A673 (cell line): ENCODE measurements around the gene TMEM38A. TPM values are rescaled to one million over a fixed set of nuclear protein-coding genes. Genes with fewer than 3 reads are reported as not detected.
"Not testable (repeated sequence)": the region's sequence is repeated elsewhere in the genome, so short reads cannot be mapped to it uniquely, and the experiment has no call there.

Source experiments
- BruUV-seq: library from RNA; stranded (reverse); fragments of 400-500 nt; replicated peaks from 2 replicates; lab custom pipeline; 2021; lab: Mats Ljungman, UMichigan
- CTCF ChIA-PET: fragments of 300-600 bp; sonication (Branson Sonifier 250); formaldehyde crosslinking; loops from one replicate; lab custom pipeline; 2022; ENCODE audit warnings: antibody characterized with exemption; lab: Charles Lee
- POLR2A ChIA-PET: fragments of 300-600 bp; sonication (Branson Sonifier 250); formaldehyde crosslinking; loops from one replicate; lab custom pipeline; 2022; ENCODE audit warnings: antibody characterized with exemption; ENCODE audit not compliant: low non-redundant PET; lab: Charles Lee
- DNase-seq: peaks from one replicate; pipeline ENCODE4 v3.0.0-alpha.2; 2015; ENCODE audit warnings: low spot score
- H3K27ac ChIP-seq: fragments of 200-600 bp; sonication (generic); 2 replicates; pipeline ENCODE4 v1.5.1; 2016; ENCODE audit warnings: mixed run types, low read depth, mild to moderate bottlenecking, mixed read lengths, antibody characterized with exemption, low read length; ENCODE audit not compliant: poor library complexity, severe bottlenecking
- H3K27me3 ChIP-seq: fragments of 200-600 bp; sonication (generic); replicated peaks from 2 replicates; pipeline ENCODE4 v1.6.1; 2017; ENCODE audit warnings: mixed run types, low read depth, mild to moderate bottlenecking, mixed read lengths, antibody characterized with exemption, low read length; ENCODE audit not compliant: insufficient read depth, poor library complexity
- H3K36me3 ChIP-seq: fragments of 200-600 bp; sonication (generic); 2 replicates; pipeline ENCODE4 v1.6.1; 2016; ENCODE audit warnings: mixed run types, mild to moderate bottlenecking, mixed read lengths, antibody characterized with exemption, low read length; ENCODE audit not compliant: insufficient read depth, poor library complexity, severe bottlenecking
- H3K4me1 ChIP-seq: fragments of 200-600 bp; sonication (generic); 2 replicates; pipeline ENCODE4 v1.6.1; 2017; ENCODE audit warnings: mixed run types, mild to moderate bottlenecking, mixed read lengths, antibody characterized with exemption, low read length; ENCODE audit not compliant: insufficient read depth, poor library complexity, severe bottlenecking
- H3K4me3 ChIP-seq: fragments of 200-600 bp; sonication (generic); 2 replicates; pipeline ENCODE4 v1.5.1; 2016; ENCODE audit warnings: low read depth, mixed run types, mild to moderate bottlenecking, mixed read lengths, low read length; ENCODE audit not compliant: poor library complexity, severe bottlenecking
- H3K9me3 ChIP-seq: fragments of 200-600 bp; sonication (generic); 2 replicates; pipeline ENCODE4 v1.6.1; 2016; ENCODE audit warnings: mixed run types, low read depth, mild to moderate bottlenecking, mixed read lengths, antibody characterized with exemption, low read length; ENCODE audit not compliant: poor library complexity, severe bottlenecking
- CTCF ChIP-seq: fragments of 300-800, 200-600 bp; sonication (generic); conservative IDR thresholded peaks from 2 replicates; pipeline ENCODE4 v1.5.1; 2017; ENCODE audit warnings: low read depth, mild to moderate bottlenecking, antibody characterized with exemption, low read length, moderate library complexity, mixed read lengths
- EZH2 ChIP-seq: fragments of 200-600 bp; sonication (generic); IDR thresholded peaks from 2 replicates; pipeline ENCODE4 v1.6.1; 2017; ENCODE audit warnings: borderline replicate concordance, low read depth, mild to moderate bottlenecking, mixed read lengths, antibody characterized with exemption, low read length; ENCODE audit not compliant: poor library complexity, severe bottlenecking
- intact Hi-C: fragments of 100-400 bp; cut with micrococcal nuclease; formaldehyde crosslinking; loops from one replicate; pipeline ENCODE4 v1.10.0; 2022; ENCODE audit not compliant: unreplicated experiment
- total RNA-seq: library from RNA; stranded (reverse); gene quantifications from 2 replicates; pipeline ENCODE4 v1.2.3, GENCODE V29; 2021

The TMEM38A gene
- total RNA-seq, 1 experiment from 2014 or later: 8.3 TPM

DNA sequence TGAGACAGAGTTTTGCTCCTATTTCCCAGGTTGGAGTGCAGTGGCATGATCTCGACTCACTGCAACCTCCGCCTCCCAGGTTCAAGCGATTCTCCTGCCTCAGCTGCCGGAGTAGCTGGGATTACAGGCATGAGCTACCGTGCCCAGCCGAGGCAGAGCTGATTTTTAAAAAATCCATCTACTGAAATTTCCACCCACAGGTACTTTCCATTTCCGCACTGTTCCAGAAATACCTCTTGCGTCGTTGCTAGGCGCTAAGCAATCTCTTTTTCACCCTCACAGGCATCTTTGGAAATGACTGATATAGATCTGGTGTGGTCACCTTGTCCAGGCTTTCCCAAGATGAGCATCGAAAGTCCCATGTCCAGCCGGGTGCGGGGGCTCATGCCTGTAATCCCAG lies 9.4 kb downstream of the TMEM38A start:
- CTCF ChIA-PET: no interaction called here
- TF ChIP-seq EZH2 (no peak), CTCF (no peak)
- Histone ChIP-seq H3K4me3 (no peak overlapping the region), H3K27ac (no peak overlapping the region), H3K27me3 (no peaks in the 10 kb centered on the region), H3K4me1 (no peaks in the 10 kb centered on the region), H3K9me3 (no peaks in the 10 kb centered on the region), H3K36me3 (no peaks in the 10 kb centered on the region)
- DNase-seq: no peak
- intact Hi-C loops: no loop called here
- no TSS peak for BruUV-seq
- POLR2A ChIA-PET: no interaction called here

GRCh38 chr19:16671652-16672274 lies 10.8 kb downstream of the TMEM38A start:
- H3K4me1 ChIP-seq: no peaks in the 10 kb centered on the region
- H3K9me3 ChIP-seq: no peaks in the 10 kb centered on the region
- no peak for TF ChIP-seq CTCF
- no peak for TF ChIP-seq EZH2
- DNase-seq: no peak
- no peak overlapping the region for H3K27ac ChIP-seq
- no peak overlapping the region for H3K4me3 ChIP-seq
- CTCF ChIA-PET: no interaction called here
- intact Hi-C loops: no loop called here
- no peaks in the 10 kb centered on the region for H3K27me3 ChIP-seq
- H3K36me3 ChIP-seq: no peaks in the 10 kb centered on the region
- POLR2A ChIA-PET: no interaction called here
- BruUV-seq: no TSS peak

GRCh38 chr19:16673231-16673630 lies 12.3 kb downstream of the TMEM38A start:
- POLR2A ChIA-PET: no interaction called here
- H3K4me3 ChIP-seq: no peak overlapping the region
- no TSS peak for BruUV-seq

GRCh38 chr19:16673839-16674238 lies 12.9 kb downstream of the TMEM38A start:
- DNase-seq, H3K9me3 ChIP-seq, H3K27me3 ChIP-seq, H3K4me3 ChIP-seq, H3K36me3 ChIP-seq, intact Hi-C loops, H3K4me1 ChIP-seq, H3K27ac ChIP-seq, BruUV-seq: not testable (repeated sequence)
- POLR2A ChIA-PET: interaction anchor here (0.5 kb wide), 1 partner anchor 152 kb away, joined by 5 read pairs; no protein-coding TSS in a partner anchor
- CTCF ChIA-PET: interaction anchor here (0.6 kb wide), 1 partner anchor 323 kb away, joined by 3 read pairs; no protein-coding TSS in a partner anchor

More at GRCh38 chr19:16673231-16673630, 12.3 kb downstream of the TMEM38A start:
- intact Hi-C loops: no loop called here
- Histone ChIP-seq H3K27me3 (no peaks in the 10 kb centered on the region), H3K27ac (no peak overlapping the region), H3K9me3 (no peaks in the 10 kb centered on the region), H3K36me3 (no peaks in the 10 kb centered on the region), H3K4me1 (no peaks in the 10 kb centered on the region)
- no peak for DNase-seq
- no peak for TF ChIP-seq EZH2
- no peak for TF ChIP-seq CTCF
- CTCF ChIA-PET: interaction anchor here (0.6 kb wide), 2 partner anchors 11 to 232 kb away, joined by 3 to 17 read pairs; no protein-coding TSS in a partner anchor
